ENCODE measurements around the gene WNK1.
"Not testable (repeated sequence)": the region's sequence is repeated elsewhere in the genome, so short reads cannot be mapped to it uniquely, and the experiment has no call there.

The WNK1 gene

GRCh38 chr12:912466-913235 lies 160.3 kb downstream of the WNK1 start:
- no peak for DNase-seq (ENCODE audit: low read depth)

- DNase-seq (ENCODE audit: low read depth), result no peak
Observed at GRCh38 chr12:913919-914698, 161.7 kb downstream of the WNK1 start.

- DNase-seq (ENCODE audit: low read depth), result no peak
Observed at GRCh38 chr12:915090-915489, 162.7 kb downstream of the WNK1 start.

GRCh38 chr12:916240-916639 lies 163.9 kb downstream of the WNK1 start:
- no peak for DNase-seq (ENCODE audit: low read depth)

- DNase-seq (ENCODE audit: low read depth), result no peak
Observed at GRCh38 chr12:916712-917445, 164.5 kb downstream of the WNK1 start.

GRCh38 chr12:920676-921075 lies 168.3 kb downstream of the WNK1 start:
- DNase-seq (ENCODE audit: low read depth), result no peak

- no peak for DNase-seq (ENCODE audit: low read depth)
Observed at GRCh38 chr12:922285-922684, 169.9 kb downstream of the WNK1 start.

- no peak for DNase-seq (ENCODE audit: low read depth)
Observed at GRCh38 chr12:926641-927040, 174.3 kb downstream of the WNK1 start.

- no peak for DNase-seq (ENCODE audit: low read depth)
Observed at GRCh38 chr12:931060-931459, 178.7 kb downstream of the WNK1 start.

- no peak for DNase-seq (ENCODE audit: low read depth)
Observed at GRCh38 chr12:931591-931990, 179.2 kb downstream of the WNK1 start.

- DNase-seq (ENCODE audit: low read depth), result not testable (repeated sequence)
Observed at GRCh38 chr12:935891-936290, 183.5 kb downstream of the WNK1 start.

- no peak for DNase-seq (ENCODE audit: low read depth)
Observed at GRCh38 chr12:936377-937345, 184.3 kb downstream of the WNK1 start.

GRCh38 chr12:938810-939209 lies 186.4 kb downstream of the WNK1 start:
- DNase-seq (ENCODE audit: low read depth), result no peak

GRCh38 chr12:943051-943450 lies 190.7 kb downstream of the WNK1 start:
- no peak for DNase-seq (ENCODE audit: low read depth)

GRCh38 chr12:944211-944610 lies 191.8 kb downstream of the WNK1 start:
- DNase-seq (ENCODE audit: low read depth), result no peak

- DNase-seq (ENCODE audit: low read depth), result no peak
Observed at GRCh38 chr12:946212-946611, 193.8 kb downstream of the WNK1 start.

GRCh38 chr12:946631-947030 lies 194.3 kb downstream of the WNK1 start:
- DNase-seq (ENCODE audit: low read depth), result no peak

- no peak for DNase-seq (ENCODE audit: low read depth)
Observed at GRCh38 chr12:948238-948637, 195.9 kb downstream of the WNK1 start.

GRCh38 chr12:949453-950191 lies 197.2 kb downstream of the WNK1 start, which contains the start of gene RAD52:
RAD52 (minus strand) TSS chr12:949694; CDS start chr12:933058, 16,636 bp downstream.
- peak; percentile 92 for DNase-seq (ENCODE audit: low read depth)

- DNase-seq (ENCODE audit: low read depth), result no peak
Observed at GRCh38 chr12:951176-951575, 198.8 kb downstream of the WNK1 start.

- no peak for DNase-seq (ENCODE audit: low read depth)
Observed at GRCh38 chr12:953776-954175, 201.4 kb downstream of the WNK1 start.

Measured in T-helper 22 cell (primary cell).